Eye (tissue), 1 donor: ENCODE results near the gene RANBP2.
A peak's percentile ranks its signal among the peaks of the same experiment; 100 is the strongest.
"Not testable (repeated sequence)": the region's sequence is repeated elsewhere in the genome, so short reads cannot be mapped to it uniquely, and the experiment has no call there.

Source experiments
- DNase-seq: peaks from one replicate; pipeline ENCODE4 v3.0.0-alpha.2; 2015

Gene RANBP2

GRCh38 chr2:108719149-108720044, at the start of gene RANBP2:
Gene RANBP2 (plus strand): TSS chr2:108719482. CDS start chr2:108719607, 125 bp downstream.
- DNase-seq, result peak; percentile 98

DNA sequence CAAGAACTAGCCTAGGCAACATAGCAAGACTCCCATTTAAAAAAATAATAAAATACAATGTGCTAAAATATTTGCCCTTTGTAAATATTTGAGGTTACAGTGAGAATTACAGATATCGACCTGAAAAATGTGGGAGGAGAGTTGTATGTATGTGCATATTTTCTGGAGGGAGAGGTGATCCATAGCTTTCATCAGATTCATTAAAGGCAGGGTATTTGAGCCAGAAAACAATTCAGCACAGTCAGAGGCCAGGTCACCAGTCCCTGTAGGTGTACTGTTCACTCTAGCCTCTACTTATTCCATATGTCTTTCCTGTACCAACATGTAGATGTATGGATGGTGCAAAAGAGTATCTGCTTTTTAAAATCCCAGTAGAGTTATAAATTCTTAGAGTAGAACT, 49.0 kb upstream of the RANBP2 start:
- DNase-seq, result not testable (repeated sequence)

DNA sequence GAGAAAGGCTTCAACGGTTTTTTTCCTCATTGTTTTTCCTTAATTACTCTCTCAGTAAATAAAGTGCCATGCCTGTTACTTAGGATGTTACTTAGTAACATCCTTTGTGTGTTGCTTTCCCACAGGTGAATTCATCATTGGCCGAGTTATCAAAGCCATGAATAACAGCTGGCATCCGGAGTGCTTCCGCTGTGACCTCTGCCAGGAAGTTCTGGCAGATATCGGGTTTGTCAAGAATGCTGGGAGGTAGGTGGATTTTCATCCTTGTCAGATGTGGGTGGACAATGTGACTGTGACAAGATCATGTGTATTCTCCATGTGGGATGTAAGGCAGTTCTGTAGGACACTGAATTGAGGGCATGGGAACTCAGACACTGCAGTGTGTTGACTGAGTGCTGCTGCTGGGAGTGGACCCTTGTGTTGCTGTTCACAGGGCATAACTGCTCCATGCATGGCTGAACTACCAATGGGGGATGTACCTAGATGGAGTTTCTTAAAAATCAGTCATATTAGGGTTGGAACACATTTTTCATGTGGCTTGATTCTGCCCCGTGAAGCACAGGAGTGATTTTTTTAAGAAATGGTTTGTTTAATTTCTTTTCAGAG, 47.0 kb upstream of the RANBP2 start:
- not testable (repeated sequence) for DNase-seq

DNA sequence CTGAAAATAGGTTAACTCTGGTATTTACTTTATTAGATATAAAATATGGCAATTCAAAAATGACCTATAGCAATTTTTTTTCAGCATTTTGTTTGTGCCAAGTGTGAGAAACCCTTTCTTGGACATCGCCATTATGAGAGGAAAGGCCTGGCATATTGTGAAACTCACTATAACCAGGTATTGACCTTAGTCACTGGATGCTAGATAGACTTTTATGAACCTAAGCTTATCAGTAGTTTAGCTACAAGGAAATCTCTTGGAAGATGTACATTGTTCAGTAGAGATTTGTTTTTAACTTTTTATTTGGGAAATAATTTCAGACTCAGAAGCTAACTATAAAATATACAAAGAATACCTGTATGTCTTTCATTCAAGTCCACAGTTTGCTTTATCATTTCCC, 42.8 kb upstream of the RANBP2 start:
- not testable (repeated sequence) for DNase-seq

DNA sequence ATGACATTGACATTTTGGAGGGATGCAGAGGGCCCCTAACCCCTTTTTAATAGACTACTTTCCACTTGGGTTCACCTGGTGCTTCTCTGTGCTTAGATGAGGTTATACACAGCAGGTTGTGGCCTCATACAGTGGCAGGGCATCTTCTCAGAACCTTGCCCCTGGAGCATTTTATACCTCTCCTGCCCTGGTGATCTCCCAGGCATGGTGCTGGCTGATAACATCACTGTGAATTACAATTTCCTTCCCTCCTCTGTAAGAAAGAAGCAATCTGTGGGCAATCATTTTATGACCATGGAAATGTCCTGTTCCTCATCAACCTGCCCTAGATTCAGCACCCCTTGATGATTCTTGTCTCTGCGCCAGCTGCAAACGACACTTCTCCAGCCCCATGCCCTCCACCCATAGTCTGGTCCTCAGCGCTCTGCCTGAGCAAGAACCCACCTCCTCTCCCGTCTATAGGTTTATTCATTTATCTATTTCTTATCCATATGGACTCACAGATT, 42.0 kb upstream of the RANBP2 start:
- not testable (repeated sequence) for DNase-seq

GRCh38 chr2:108678198-108678651, 41.1 kb upstream of the RANBP2 start:
- DNase-seq, result not testable (repeated sequence)

DNA sequence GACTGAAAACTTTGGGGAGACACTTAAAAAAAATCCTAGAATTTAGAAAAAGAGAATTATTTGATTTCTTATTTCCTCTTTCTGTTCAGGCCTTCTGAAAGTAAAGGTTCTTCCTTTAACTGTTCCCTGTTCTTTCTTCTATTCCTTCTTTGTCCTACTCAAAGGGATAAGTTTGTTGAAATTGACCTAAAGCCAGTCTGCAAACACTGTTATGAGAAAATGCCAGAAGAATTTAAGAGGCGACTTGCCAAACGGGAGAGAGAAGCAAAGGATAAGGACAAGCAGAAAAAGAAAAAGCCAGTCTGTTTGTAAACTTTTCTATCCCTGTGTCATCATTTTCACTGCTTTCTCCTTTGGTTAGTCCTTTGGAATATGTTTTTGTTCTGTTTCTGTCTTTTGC, 38.5 kb upstream of the RANBP2 start:
- not testable (repeated sequence) for DNase-seq

DNA sequence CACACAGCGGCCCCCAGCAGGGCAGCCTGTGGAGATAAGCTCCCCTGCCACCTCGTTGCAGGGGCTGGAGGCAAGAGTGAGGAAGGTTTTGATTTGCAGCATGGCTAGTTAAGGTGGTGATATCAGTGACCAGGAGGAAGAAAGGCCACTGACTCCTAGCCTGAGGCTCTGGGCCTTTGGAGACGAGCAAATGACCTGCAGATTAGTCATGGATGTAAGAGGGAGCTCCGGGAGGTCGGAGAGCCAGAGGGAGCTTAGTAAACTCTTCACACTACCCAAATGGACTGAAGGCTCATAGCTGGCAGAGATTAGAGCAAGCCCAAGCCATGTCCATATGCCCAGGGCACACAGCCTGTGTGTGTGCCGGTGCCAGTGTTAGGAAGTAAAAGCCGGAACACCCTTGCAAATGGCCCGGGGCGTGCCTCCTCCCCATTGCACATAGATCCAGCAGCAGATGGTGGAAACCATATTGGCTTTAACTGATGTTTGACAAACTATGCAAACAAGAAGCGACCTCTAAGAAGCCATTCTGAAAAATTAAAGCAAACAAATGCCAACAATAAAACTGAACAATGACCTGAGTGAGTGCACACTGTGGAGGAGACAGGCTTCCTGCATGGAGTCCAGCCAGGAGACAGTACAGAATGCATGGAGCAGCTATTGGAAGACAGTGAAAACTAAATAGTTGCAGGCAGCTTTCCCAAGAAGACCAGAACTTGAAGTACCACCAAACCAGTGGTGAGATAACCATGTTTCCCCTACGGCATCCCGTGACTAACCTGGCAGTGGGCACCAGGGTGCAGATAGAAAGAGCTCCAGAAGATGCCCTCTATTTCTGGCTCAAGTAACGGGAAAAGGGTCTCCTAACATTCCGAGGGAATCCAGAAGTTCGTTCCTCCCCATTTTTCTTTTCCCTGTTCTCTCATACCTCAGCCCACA, 30.2 kb upstream of the RANBP2 start:
- DNase-seq, result not testable (repeated sequence)

DNA sequence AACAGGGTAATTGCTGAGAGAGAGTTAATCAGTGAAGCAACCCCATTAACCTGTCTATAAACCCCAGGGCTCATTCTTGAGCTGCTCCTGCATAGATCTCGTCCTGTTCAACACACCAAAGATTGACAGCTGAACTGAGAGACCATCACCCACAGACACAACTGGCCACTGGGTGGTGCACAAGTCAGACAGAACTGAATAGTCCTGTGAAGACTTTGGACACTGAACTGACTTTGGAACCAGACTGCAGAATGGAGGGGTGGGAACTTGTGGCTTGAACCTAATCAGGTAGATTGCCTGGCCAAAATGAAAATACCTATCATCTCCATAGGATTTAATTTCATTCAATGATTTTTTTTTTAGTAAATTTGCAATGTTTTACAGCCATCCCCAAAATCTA, 29.3 kb upstream of the RANBP2 start:
- not testable (repeated sequence) for DNase-seq

DNA sequence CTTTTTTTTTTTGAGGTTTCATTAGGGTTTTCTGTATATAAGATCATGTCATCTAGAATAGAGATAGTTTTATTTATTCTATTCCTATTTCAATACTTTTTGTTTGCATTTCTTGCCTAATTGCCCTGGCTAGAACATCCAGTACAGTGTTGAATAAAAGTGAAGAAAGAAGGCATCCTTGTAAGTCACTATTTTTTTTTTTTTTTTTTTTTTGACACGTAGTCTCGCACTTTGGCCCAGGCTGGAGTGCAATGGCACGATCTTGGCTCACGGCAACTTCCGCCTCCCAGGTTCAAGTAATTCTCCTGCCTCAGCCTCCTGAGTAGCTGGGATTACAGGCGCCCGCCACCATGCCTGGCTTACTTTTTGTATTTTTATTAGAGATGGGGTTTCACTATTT, 27.8 kb upstream of the RANBP2 start:
- DNase-seq, result no peak

GRCh38 chr2:108701208-108701607, 18.1 kb upstream of the RANBP2 start:
- no peak for DNase-seq

GRCh38 chr2:108701806-108702205, 17.5 kb upstream of the RANBP2 start:
- DNase-seq, result no peak

- DNase-seq, result no peak
Observed at GRCh38 chr2:108704871-108705270, 14.4 kb upstream of the RANBP2 start.

- DNase-seq, result no peak
Observed at GRCh38 chr2:108707300-108707699, 12.0 kb upstream of the RANBP2 start.

DNA sequence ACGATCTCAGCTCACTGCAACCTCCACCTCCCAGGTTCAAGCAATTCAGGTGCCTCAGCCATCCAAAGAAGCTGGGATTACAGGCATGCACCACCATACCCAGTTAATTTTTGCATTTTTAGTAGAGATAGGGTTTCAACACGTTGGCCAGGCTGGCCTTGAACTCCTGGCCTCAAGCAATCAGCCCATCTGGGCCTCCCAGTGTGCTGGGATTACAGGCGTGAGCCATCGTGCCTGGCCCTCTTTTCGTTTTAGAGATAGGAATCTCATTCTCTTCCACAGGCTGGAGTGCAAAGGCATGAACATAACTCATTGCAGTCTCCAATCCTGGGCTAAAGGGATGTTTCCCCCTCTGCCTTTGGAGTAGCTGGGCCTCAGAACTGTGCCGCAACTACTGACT, 2.3 kb upstream of the RANBP2 start:
- DNase-seq, result not testable (repeated sequence)

- DNase-seq, result not testable (repeated sequence)
Observed at GRCh38 chr2:108726048-108726447, 6.8 kb downstream of the RANBP2 start.

GRCh38 chr2:108734656-108735055, 15.4 kb downstream of the RANBP2 start:
- DNase-seq, result not testable (repeated sequence)

- not testable (repeated sequence) for DNase-seq
Observed at GRCh38 chr2:108757973-108758372, 38.7 kb downstream of the RANBP2 start.

- DNase-seq, result not testable (repeated sequence)
Observed at GRCh38 chr2:108762618-108763017, 43.3 kb downstream of the RANBP2 start.

DNA sequence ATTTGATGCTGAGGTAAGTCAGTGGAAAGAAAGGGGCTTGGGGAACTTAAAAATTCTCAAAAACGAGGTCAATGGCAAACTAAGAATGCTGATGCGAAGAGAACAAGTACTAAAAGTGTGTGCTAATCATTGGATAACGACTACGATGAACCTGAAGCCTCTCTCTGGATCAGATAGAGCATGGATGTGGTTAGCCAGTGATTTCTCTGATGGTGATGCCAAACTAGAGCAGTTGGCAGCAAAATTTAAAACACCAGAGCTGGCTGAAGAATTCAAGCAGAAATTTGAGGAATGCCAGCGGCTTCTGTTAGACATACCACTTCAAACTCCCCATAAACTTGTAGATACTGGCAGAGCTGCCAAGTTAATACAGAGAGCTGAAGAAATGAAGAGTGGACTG, 47.4 kb downstream of the RANBP2 start:
- not testable (repeated sequence) for DNase-seq

DNA sequence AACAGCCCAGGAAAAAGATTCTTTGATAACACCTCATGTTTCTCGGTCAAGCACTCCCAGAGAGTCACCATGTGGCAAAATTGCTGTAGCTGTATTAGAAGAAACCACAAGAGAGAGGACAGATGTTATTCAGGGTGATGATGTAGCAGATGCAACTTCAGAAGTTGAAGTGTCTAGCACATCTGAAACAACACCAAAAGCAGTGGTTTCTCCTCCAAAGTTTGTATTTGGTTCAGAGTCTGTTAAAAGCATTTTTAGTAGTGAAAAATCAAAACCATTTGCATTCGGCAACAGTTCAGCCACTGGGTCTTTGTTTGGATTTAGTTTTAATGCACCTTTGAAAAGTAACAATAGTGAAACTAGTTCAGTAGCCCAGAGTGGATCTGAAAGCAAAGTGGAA, 48.6 kb downstream of the RANBP2 start:
- not testable (repeated sequence) for DNase-seq

GRCh38 chr2:108776475-108776874, 57.2 kb downstream of the RANBP2 start:
- DNase-seq, result no peak

GRCh38 chr2:108778857-108779256, 59.6 kb downstream of the RANBP2 start:
- no peak for DNase-seq
